Superior temporal gyrus (tissue), 1 donor: Measurements from ENCODE around the gene WWC2.

Source experiments
- DNase-seq: peaks from one replicate; pipeline ENCODE4 v3.0.0-alpha.2; 2016; ENCODE audit errors: extremely low spot score

WWC2 gene

DNA sequence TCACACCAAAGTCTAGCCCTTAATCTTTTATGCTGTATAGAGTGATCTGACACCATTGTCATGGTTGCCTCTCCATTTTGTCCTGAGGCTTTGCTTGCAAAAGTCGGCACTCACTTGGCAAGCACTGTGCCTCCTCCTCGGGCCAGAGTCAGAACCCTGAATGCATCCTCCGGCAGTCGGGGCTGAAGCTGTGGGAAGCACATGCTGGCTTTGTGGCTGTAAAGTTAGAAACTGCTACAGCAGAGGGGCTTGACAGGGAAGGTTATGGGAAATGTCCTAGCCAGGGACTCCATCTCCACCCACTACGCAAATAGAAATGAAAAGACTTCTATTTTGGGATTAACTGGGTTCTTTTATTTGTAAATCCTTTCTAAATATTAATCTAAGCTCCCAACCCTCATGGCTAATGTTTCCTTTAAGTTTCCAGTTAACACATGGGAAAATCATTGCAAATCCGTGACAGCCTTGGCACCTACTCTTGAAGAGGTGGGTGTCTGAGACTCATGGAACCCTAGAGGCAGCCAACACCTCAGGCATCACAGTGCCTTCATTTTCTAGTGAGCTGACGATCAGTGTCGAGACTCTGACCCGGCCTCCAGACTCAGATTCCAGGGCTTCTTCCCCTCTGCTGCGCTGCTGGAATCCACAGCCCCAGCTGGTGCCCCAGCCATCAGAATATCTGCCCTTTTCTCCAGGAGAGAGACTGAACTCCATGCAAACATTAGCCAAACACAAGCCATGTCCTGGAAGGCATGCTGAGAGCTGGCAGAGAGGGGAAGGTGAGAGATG is 231.1 kb downstream of the WWC2 start:
- no peak for DNase-seq

DNA sequence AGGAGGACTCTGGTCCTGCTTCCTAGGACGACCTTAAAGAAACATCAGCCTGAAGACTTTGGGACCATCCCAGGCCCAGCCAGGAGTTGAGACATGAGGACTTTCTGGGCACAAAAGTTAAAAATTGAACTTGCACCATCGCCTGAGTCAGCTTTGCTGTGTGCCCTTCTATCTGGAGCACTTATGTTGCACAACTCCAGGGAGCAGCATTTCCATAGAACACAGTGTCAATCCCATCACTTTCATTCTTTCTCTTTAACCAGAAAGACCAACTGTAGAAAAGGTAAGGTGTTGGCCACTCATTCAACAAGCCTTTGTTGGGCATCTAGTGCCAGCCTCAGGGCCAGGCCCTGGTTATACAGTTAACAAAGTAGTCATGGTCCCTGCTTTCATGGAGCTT is 231.8 kb downstream of the WWC2 start:
- no peak for DNase-seq

- peak; percentile 30 for DNase-seq
These were observed 233.4 kb downstream of the WWC2 start for GRCh38 chr4:183332447-183332846.

DNA sequence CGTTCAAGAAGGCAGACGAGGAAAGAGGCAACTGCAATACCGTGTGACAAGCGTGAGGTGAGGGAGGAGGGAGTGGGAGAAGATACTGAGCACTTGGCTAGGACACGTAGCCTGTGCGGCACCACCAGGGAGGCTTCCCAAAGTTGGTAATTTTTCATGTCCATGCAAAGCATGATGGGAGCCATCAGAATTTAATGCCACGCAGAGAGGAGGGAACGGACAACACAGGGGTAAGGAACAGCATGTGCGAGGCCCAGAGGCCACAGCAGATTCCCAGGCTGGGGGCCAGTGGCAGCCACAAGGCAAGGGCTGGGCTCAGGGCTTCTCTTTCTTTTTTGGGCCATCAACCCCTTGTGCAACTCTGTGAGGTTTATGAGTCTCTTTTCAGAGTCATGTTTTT is 234.1 kb downstream of the WWC2 start:
- DNase-seq = no peak

DNA sequence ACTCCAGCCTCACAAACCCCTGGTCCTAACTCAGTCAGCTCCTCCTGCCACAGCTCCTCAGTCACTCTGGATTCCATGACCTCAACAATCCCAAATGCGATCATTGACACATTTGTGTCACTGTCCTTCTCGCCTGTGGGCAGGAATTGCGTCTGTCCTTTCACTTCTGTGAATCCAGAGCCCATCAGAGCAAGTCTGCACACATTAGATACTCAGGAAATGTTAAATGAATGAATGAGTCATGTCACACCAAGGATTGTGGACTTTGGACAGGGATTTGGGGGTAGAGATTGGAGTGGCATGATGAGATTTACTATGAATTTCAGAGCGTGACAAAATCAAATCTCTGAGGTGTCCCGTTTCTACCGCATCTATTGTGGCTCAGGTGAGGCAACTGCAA is 234.9 kb downstream of the WWC2 start:
- DNase-seq = no peak

GRCh38 chr4:183335369-183335940 is 236.4 kb downstream of the WWC2 start:
- no peak for DNase-seq

GRCh38 chr4:183337349-183337748 is 238.3 kb downstream of the WWC2 start:
- no peak for DNase-seq

GRCh38 chr4:183337833-183338232 is 238.8 kb downstream of the WWC2 start:
- DNase-seq = no peak

- DNase-seq = no peak
These were observed 243.8 kb downstream of the WWC2 start for GRCh38 chr4:183342541-183343533.

DNA sequence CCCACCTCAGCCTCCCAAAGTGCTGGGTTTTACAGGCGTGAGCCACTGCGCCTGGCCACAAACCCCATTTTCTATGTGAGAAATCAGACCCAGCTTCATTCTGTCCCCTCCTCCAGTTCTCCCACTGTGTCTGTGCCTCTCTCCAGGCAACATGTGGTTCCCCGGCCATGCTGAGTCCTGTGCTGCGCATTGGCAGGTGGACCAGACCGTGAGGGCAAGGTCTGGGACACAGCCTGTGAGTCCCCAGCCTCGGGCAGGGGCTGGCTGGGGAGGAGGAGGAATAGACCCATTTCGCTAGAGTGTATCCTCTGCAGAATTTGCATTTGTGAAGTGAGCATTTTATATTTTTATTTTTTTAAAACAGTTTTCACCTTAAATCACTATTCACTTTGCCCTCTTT is 244.7 kb downstream of the WWC2 start:
- no peak for DNase-seq

GRCh38 chr4:183344523-183345255 is 245.6 kb downstream of the WWC2 start:
- DNase-seq = no peak

GRCh38 chr4:183345261-183345660 is 246.2 kb downstream of the WWC2 start:
- DNase-seq = no peak

- DNase-seq = no peak
These were observed 248.1 kb downstream of the WWC2 start for GRCh38 chr4:183347146-183347545.

GRCh38 chr4:183347566-183347965 is 248.5 kb downstream of the WWC2 start:
- DNase-seq = no peak

GRCh38 chr4:183348136-183348535 is 249.1 kb downstream of the WWC2 start:
- no peak for DNase-seq

GRCh38 chr4:183348706-183349659 is 249.9 kb downstream of the WWC2 start:
- DNase-seq = no peak

- DNase-seq = no peak
These were observed 250.6 kb downstream of the WWC2 start for GRCh38 chr4:183349673-183350072.

- DNase-seq = no peak
These were observed 251.4 kb downstream of the WWC2 start for GRCh38 chr4:183350317-183351071.

DNA sequence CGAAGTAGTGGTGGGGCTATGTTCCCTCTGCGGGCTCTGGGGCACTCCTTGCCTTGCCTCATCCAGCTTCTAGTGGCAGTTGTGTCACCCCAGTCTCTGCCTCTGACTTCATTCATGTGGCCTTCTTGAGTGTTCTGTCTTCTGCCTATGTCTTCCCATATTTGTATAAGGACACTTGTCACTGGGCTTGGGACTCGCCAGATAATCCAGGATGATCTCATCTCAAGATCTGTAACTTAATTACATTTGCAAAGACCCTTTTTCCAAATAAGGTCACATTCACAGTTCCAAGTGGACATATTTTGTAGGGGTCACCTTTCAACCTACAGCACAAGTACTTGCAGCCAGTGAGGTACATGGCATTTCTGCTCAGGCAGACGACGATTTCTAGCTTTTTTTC is 253.5 kb downstream of the WWC2 start:
- DNase-seq = no peak

DNA sequence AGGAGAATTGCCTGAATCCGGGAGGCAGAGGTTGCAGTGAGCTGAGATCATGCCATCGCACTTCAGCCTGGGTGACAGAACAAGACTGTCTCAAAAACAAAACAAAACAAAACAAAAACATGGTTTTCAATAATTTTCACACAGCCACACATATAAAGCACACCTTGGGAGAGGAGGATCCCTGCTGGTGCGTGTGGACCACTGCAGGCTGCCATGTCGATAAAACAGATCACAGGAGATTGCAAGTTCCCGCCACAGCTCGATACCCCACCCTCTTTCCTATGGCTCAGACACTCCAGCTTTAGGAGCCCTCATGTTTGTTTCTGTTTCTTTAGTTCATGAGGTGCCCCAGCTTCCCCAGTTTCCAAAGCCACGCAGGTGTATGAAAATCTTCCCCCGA is 254.5 kb downstream of the WWC2 start:
- no peak for DNase-seq
